ENCODE results near the gene PPARG. TPM values are rescaled to one million over a fixed set of nuclear protein-coding genes. Genes with fewer than 3 reads are reported as not detected.

PPARG gene
- total and polyA plus RNA-seq, 2 of the 13 experiments (the other 11 are each of a cell fraction or from before 2014, with no cell fraction given), result 13.9 to 58.3 TPM

- TF ChIP-seq ZNF615 (CRISPR knock-in tag; IDR thresholded peaks at IDR 0.05; ENCODE audit: borderline replicate concordance) (peak; percentile 57; the same call in 1 of the 2 replicates), HNRNPL (IDR thresholded peaks at IDR 0.05; ENCODE audit: low read depth, low read length) (peak; percentile 50; the same call in 1 of the 2 replicates), HNF4G (IDR thresholded peaks at IDR 0.05; ENCODE audit: borderline replicate concordance, low read depth, low read length) (peak; percentile 84; the same call in 1 of the 2 replicates), HNF4G (CRISPR knock-in tag; IDR thresholded peaks at IDR 0.05; ENCODE audit: borderline replicate concordance, low read depth) (no peak; the same call in 1 of the 2 replicates), FOXK2 (IDR thresholded peaks at IDR 0.05) (no peak), ZFP37 (CRISPR knock-in tag; IDR thresholded peaks at IDR 0.05; ENCODE audit: borderline replicate concordance) (0 out of 2 replicates have a peak, but pooled peaks have one; percentile 14), CEBPB (IDR thresholded peaks at IDR 0.05; ENCODE audit: borderline replicate concordance, low read depth, low read length) (no peak), SP5 (CRISPR knock-in tag; IDR thresholded peaks at IDR 0.05; ENCODE audit: borderline replicate concordance, low read depth) (peak; percentile 61; the same call in 1 of the 2 replicates), ZC3H4 (CRISPR knock-in tag; IDR thresholded peaks at IDR 0.05; ENCODE audit: borderline replicate concordance) (peak; percentile 49; the same call in 1 of the 2 replicates), RERE (CRISPR knock-in tag; IDR thresholded peaks at IDR 0.05; ENCODE audit: low read depth) (no peak; the same call in 1 of the 2 replicates), ZNF770 (CRISPR knock-in tag; IDR thresholded peaks at IDR 0.05) (peak; percentile 79), TEAD2 (CRISPR knock-in tag; IDR thresholded peaks at IDR 0.05) (no peak), MAX (IDR thresholded peaks at IDR 0.05) (peak; percentile 23; the same call in 1 of the 2 replicates), ZFX (CRISPR knock-in tag; IDR thresholded peaks at IDR 0.05; ENCODE audit: low read depth) (peak; percentile 72), BRCA1 (CRISPR knock-in tag; IDR thresholded peaks at IDR 0.05) (no peak), NFATC3 (CRISPR knock-in tag; IDR thresholded peaks at IDR 0.05) (no peak), BHLHE40 (IDR thresholded peaks at IDR 0.05; ENCODE audit: low read length) (no peak), ZNF850 (CRISPR knock-in tag; conservative IDR thresholded peaks at IDR 0.05) (no peak), ZBTB2 (CRISPR knock-in tag; IDR thresholded peaks at IDR 0.05; ENCODE audit: low read depth) (no peak), FOSL1 (CRISPR knock-in tag; IDR thresholded peaks at IDR 0.05; ENCODE audit: borderline replicate concordance) (no peak)
Measured at GRCh38 chr3:12444582-12445471, 156.0 kb downstream of the PPARG start (continued).

Measured in HepG2 (cell line).